ENCODE measurements around the gene QTRT2. TPM values are rescaled to one million over a fixed set of nuclear protein-coding genes. Genes with fewer than 3 reads are reported as not detected.

The QTRT2 gene
- total and polyA plus RNA-seq, 4 experiments from 2014 or later, result 14.3 to 35.7 (median 22.3) TPM

- H3K27ac Mint-ChIP-seq, result no peak overlapping the region
- no peaks in the 10 kb centered on the region for H3K36me3 Mint-ChIP-seq
- CTCF ChIA-PET (ENCODE audit: partially characterized antibody), result no interaction called here
- Histone ChIP-seq H3K36me3 (ENCODE audit: insufficient read depth, low read length) (no peaks in the 10 kb centered on the region), H3K4me3 (ENCODE audit: low read length in 2 of 2) (no peak overlapping the region), H3K4me1 (ENCODE audit: insufficient read depth, low read length) (no peaks in the 10 kb centered on the region), H3K9me3 (ENCODE audit: control insufficient read depth in 1 of 2, low read length in 2 of 2) (no peaks in the 10 kb centered on the region), H3K27me3 (ENCODE audit: insufficient read depth, low read length) (no peaks in the 10 kb centered on the region), H3K27ac (ENCODE audit: low read depth, low read length) (no peak overlapping the region)
- DNase-seq, result no peak
- POLR2A ChIA-PET (ENCODE audit: partially characterized antibody), result no interaction called here
- H3K4me3 Mint-ChIP-seq, result no peak overlapping the region
- intact Hi-C loops (cut with micrococcal nuclease), result no loop called here
- H3K4me1 Mint-ChIP-seq, result no peaks in the 10 kb centered on the region
- no peaks in the 10 kb centered on the region for H3K27me3 Mint-ChIP-seq
- no peaks in the 10 kb centered on the region for H3K9me3 Mint-ChIP-seq
These were observed 63.2 kb downstream of the QTRT2 start for GRCh38 chr3:114119776-114120175.

GRCh38 chr3:114120211-114120610 is 63.7 kb downstream of the QTRT2 start:
- no peak for DNase-seq
- Mint-ChIP-seq H3K9me3 (no peaks in the 10 kb centered on the region), H3K4me1 (no peaks in the 10 kb centered on the region), H3K27me3 (no peaks in the 10 kb centered on the region), H3K27ac (no peak overlapping the region), H3K36me3 (no peaks in the 10 kb centered on the region), H3K4me3 (no peak overlapping the region)
- Histone ChIP-seq H3K4me1 (ENCODE audit: insufficient read depth, low read length) (no peaks in the 10 kb centered on the region), H3K9me3 (ENCODE audit: control insufficient read depth in 1 of 2, low read length in 2 of 2) (no peaks in the 10 kb centered on the region), H3K4me3 (ENCODE audit: low read length in 2 of 2) (no peak overlapping the region), H3K27me3 (ENCODE audit: insufficient read depth, low read length) (no peaks in the 10 kb centered on the region), H3K36me3 (ENCODE audit: insufficient read depth, low read length) (no peaks in the 10 kb centered on the region), H3K27ac (ENCODE audit: low read depth, low read length) (no peak overlapping the region)
- intact Hi-C loops (cut with micrococcal nuclease), result no loop called here
- CTCF ChIA-PET (ENCODE audit: partially characterized antibody), result no interaction called here
- POLR2A ChIA-PET (ENCODE audit: partially characterized antibody), result no interaction called here

- H3K4me1 Mint-ChIP-seq, result no peaks in the 10 kb centered on the region
- POLR2A ChIA-PET (ENCODE audit: partially characterized antibody), result no interaction called here
- H3K4me3 Mint-ChIP-seq, result no peak overlapping the region
- H3K27ac ChIP-seq (ENCODE audit: low read depth, low read length), result no peak overlapping the region
- no peaks in the 10 kb centered on the region for H3K36me3 ChIP-seq (ENCODE audit: insufficient read depth, low read length)
- DNase-seq, result no peak
- no peaks in the 10 kb centered on the region for H3K9me3 ChIP-seq (ENCODE audit: control insufficient read depth in 1 of 2, low read length in 2 of 2)
- no peaks in the 10 kb centered on the region for H3K27me3 Mint-ChIP-seq
- no peak overlapping the region for H3K27ac Mint-ChIP-seq
- CTCF ChIA-PET (ENCODE audit: partially characterized antibody), result interaction anchor here (0.5 to 1.1 kb wide), 2 partner anchors 284 to 297 kb away, joined by 3 to 4 read pairs; no protein-coding TSS in a partner anchor
- H3K4me3 ChIP-seq (ENCODE audit: low read length in 2 of 2), result no peak overlapping the region
- no peaks in the 10 kb centered on the region for H3K27me3 ChIP-seq (ENCODE audit: insufficient read depth, low read length)
- intact Hi-C loops (cut with micrococcal nuclease), result no loop called here
- H3K36me3 Mint-ChIP-seq, result no peaks in the 10 kb centered on the region
- H3K9me3 Mint-ChIP-seq, result no peaks in the 10 kb centered on the region
- no peaks in the 10 kb centered on the region for H3K4me1 ChIP-seq (ENCODE audit: insufficient read depth, low read length)
These were observed 65.6 kb downstream of the QTRT2 start for GRCh38 chr3:114122027-114122709.

GRCh38 chr3:114126461-114126860 is 69.9 kb downstream of the QTRT2 start:
- no peaks in the 10 kb centered on the region for H3K4me1 ChIP-seq (ENCODE audit: insufficient read depth, low read length)
- H3K9me3 ChIP-seq (ENCODE audit: control insufficient read depth in 1 of 2, low read length in 2 of 2), result no peaks in the 10 kb centered on the region
- Mint-ChIP-seq H3K9me3 (no peaks in the 10 kb centered on the region), H3K27me3 (no peaks in the 10 kb centered on the region), H3K27ac (no peak overlapping the region), H3K36me3 (no peaks in the 10 kb centered on the region), H3K4me3 (no peak overlapping the region), H3K4me1 (no peaks in the 10 kb centered on the region)
- CTCF ChIA-PET (ENCODE audit: partially characterized antibody), result interaction anchor here (1.1 kb wide), 1 partner anchor 17 kb away, joined by 4 read pairs; no protein-coding TSS in a partner anchor
- intact Hi-C loops (cut with micrococcal nuclease), result no loop called here
- H3K27me3 ChIP-seq (ENCODE audit: insufficient read depth, low read length), result no peaks in the 10 kb centered on the region
- no peaks in the 10 kb centered on the region for H3K36me3 ChIP-seq (ENCODE audit: insufficient read depth, low read length)
- POLR2A ChIA-PET (ENCODE audit: partially characterized antibody), result no interaction called here
- DNase-seq, result no peak
- H3K4me3 ChIP-seq (ENCODE audit: low read length in 2 of 2), result no peak overlapping the region
- H3K27ac ChIP-seq (ENCODE audit: low read depth, low read length), result no peak overlapping the region

- Mint-ChIP-seq H3K4me3 (no peak overlapping the region), H3K27me3 (no peaks in the 10 kb centered on the region), H3K27ac (no peak overlapping the region), H3K4me1 (no peaks in the 10 kb centered on the region), H3K36me3 (no peaks in the 10 kb centered on the region), H3K9me3 (peaks cover 0 to 5% (median 0%) of the 10 kb centered on the region in 8 donors)
- Histone ChIP-seq H3K4me1 (ENCODE audit: insufficient read depth, low read length) (no peaks in the 10 kb centered on the region), H3K36me3 (ENCODE audit: insufficient read depth, low read length) (no peaks in the 10 kb centered on the region), H3K27ac (ENCODE audit: low read depth, low read length) (no peak overlapping the region), H3K4me3 (ENCODE audit: low read length in 2 of 2) (no peak overlapping the region), H3K9me3 (ENCODE audit: control insufficient read depth in 1 of 2, low read length in 2 of 2) (no peaks in the 10 kb centered on the region), H3K27me3 (ENCODE audit: insufficient read depth, low read length) (no peaks in the 10 kb centered on the region)
- ChIA-PET CTCF (ENCODE audit: partially characterized antibody) (interaction anchor here (1.1 to 1.4 kb wide), 2 partner anchors 18 to 26 kb away, joined by 3 to 4 read pairs; no protein-coding TSS in a partner anchor), POLR2A (ENCODE audit: partially characterized antibody) (no interaction called here)
- DNase-seq, result no peak
- intact Hi-C loops (cut with micrococcal nuclease), result no loop called here
These were observed 71.0 kb downstream of the QTRT2 start for GRCh38 chr3:114127517-114127916.

- no peak overlapping the region for H3K4me3 ChIP-seq (ENCODE audit: low read length in 2 of 2)
- H3K36me3 ChIP-seq (ENCODE audit: insufficient read depth, low read length), result no peaks in the 10 kb centered on the region
- no peaks in the 10 kb centered on the region for H3K4me1 ChIP-seq (ENCODE audit: insufficient read depth, low read length)
- no peaks in the 10 kb centered on the region for H3K27me3 ChIP-seq (ENCODE audit: insufficient read depth, low read length)
- no peak for DNase-seq
- Mint-ChIP-seq H3K27ac (no peak overlapping the region), H3K4me3 (no peak overlapping the region), H3K9me3 (peaks cover 0 to 5% (median 0%) of the 10 kb centered on the region in 8 donors), H3K36me3 (no peaks in the 10 kb centered on the region), H3K4me1 (no peaks in the 10 kb centered on the region), H3K27me3 (no peaks in the 10 kb centered on the region)
- intact Hi-C loops (cut with micrococcal nuclease), result no loop called here
- no peaks in the 10 kb centered on the region for H3K9me3 ChIP-seq (ENCODE audit: control insufficient read depth in 1 of 2, low read length in 2 of 2)
- ChIA-PET POLR2A (ENCODE audit: partially characterized antibody) (no interaction called here), CTCF (ENCODE audit: partially characterized antibody) (interaction anchor here (1.4 kb wide), 1 partner anchor 25 kb away, joined by 3 read pairs; no protein-coding TSS in a partner anchor)
- H3K27ac ChIP-seq (ENCODE audit: low read depth, low read length), result no peak overlapping the region
These were observed 71.7 kb downstream of the QTRT2 start for GRCh38 chr3:114128231-114128630.

GRCh38 chr3:114128826-114129225 is 72.3 kb downstream of the QTRT2 start:
- no peaks in the 10 kb centered on the region for H3K27me3 Mint-ChIP-seq
- POLR2A ChIA-PET (ENCODE audit: partially characterized antibody), result no interaction called here
- intact Hi-C loops (cut with micrococcal nuclease), result no loop called here

More at GRCh38 chr3:114128826-114129225, 72.3 kb downstream of the QTRT2 start:
- H3K36me3 Mint-ChIP-seq, result no peaks in the 10 kb centered on the region
- H3K9me3 Mint-ChIP-seq, result peaks cover 0 to 5% (median 0%) of the 10 kb centered on the region in 8 donors
- H3K4me1 Mint-ChIP-seq, result no peaks in the 10 kb centered on the region
- CTCF ChIA-PET (ENCODE audit: partially characterized antibody), result no interaction called here
- no peaks in the 10 kb centered on the region for H3K27me3 ChIP-seq (ENCODE audit: insufficient read depth, low read length)
- H3K27ac Mint-ChIP-seq, result no peak overlapping the region
- no peaks in the 10 kb centered on the region for H3K9me3 ChIP-seq (ENCODE audit: control insufficient read depth in 1 of 2, low read length in 2 of 2)
- no peaks in the 10 kb centered on the region for H3K36me3 ChIP-seq (ENCODE audit: insufficient read depth, low read length)
- no peak overlapping the region for H3K4me3 Mint-ChIP-seq
- DNase-seq, result no peak
- no peak overlapping the region for H3K27ac ChIP-seq (ENCODE audit: low read depth, low read length)
- H3K4me1 ChIP-seq (ENCODE audit: insufficient read depth, low read length), result no peaks in the 10 kb centered on the region
- no peak overlapping the region for H3K4me3 ChIP-seq (ENCODE audit: low read length in 2 of 2)

All from CD4-positive, alpha-beta memory T cell (primary cell).